Mesendoderm (in vitro differentiated cells): ENCODE measurements around the gene PFKL.

Experiments used
- DNase-seq: peaks from one replicate; pipeline ENCODE4 v3.0.0; 2013
- H2AK5ac ChIP-seq: 2 replicates; pipeline ENCODE4 v1.6.1; 2013; ENCODE audit warnings: low read length, inconsistent platforms
- H2BK120ac ChIP-seq: 2 replicates; pipeline ENCODE4 v1.6.1; 2013; ENCODE audit warnings: low read depth, mild to moderate bottlenecking, low read length, moderate library complexity, mixed read lengths
- H2BK15ac ChIP-seq: replicated peaks from 2 replicates; pipeline ENCODE4 v1.6.1; 2013; ENCODE audit warnings: low read depth, mild to moderate bottlenecking, moderate library complexity
- H2BK5ac ChIP-seq: 2 replicates; pipeline ENCODE4 v1.6.1; 2013; ENCODE audit warnings: low read length, inconsistent platforms
- H3K18ac ChIP-seq: 2 replicates; pipeline ENCODE4 v1.6.1; 2013; ENCODE audit warnings: mild to moderate bottlenecking, low read length, mixed read lengths
- H3K23ac ChIP-seq: one replicate; pipeline ENCODE4 v1.6.1; 2013; ENCODE audit warnings: low read length
- H3K27ac ChIP-seq: 2 replicates; pipeline ENCODE4 v1.5.1; 2013; ENCODE audit warnings: low read depth, mild to moderate bottlenecking, inconsistent platforms, low read length, moderate library complexity
- H3K27me3 ChIP-seq: 2 replicates; pipeline ENCODE4 v1.6.1; 2013; ENCODE audit warnings: low read length, control low read depth, mild to moderate bottlenecking, inconsistent platforms; ENCODE audit not compliant: insufficient read depth, poor library complexity
- H3K36me3 ChIP-seq: 2 replicates; pipeline ENCODE4 v1.6.1; 2013; ENCODE audit warnings: low read length, inconsistent platforms; ENCODE audit not compliant: control insufficient read depth, insufficient read depth
- H3K4ac ChIP-seq: one replicate; pipeline ENCODE4 v1.6.1; 2013; ENCODE audit warnings: low read depth, mild to moderate bottlenecking, low read length, moderate library complexity
- H3K4me1 ChIP-seq: 2 replicates; pipeline ENCODE4 v1.6.1; 2013; ENCODE audit warnings: low read depth, low read length, inconsistent platforms; ENCODE audit not compliant: control insufficient read depth
- H3K4me2 ChIP-seq: 2 replicates; pipeline ENCODE4 v1.6.1; 2013; ENCODE audit warnings: low read length
- H3K4me3 ChIP-seq: 2 replicates; pipeline ENCODE4 v1.5.1; 2013; ENCODE audit warnings: mild to moderate bottlenecking, low read length
- H3K56ac ChIP-seq: one replicate; pipeline ENCODE4 v1.6.1; 2013; ENCODE audit warnings: low read length
- H3K79me1 ChIP-seq: 2 replicates; pipeline ENCODE4 v1.6.1; 2013; ENCODE audit warnings: low read length, inconsistent platforms
- H3K79me2 ChIP-seq: 2 replicates; pipeline ENCODE4 v1.6.1; 2013; ENCODE audit warnings: mild to moderate bottlenecking, low read length; ENCODE audit not compliant: control insufficient read depth, insufficient read depth
- H3K9ac ChIP-seq: 2 replicates; pipeline ENCODE4 v1.6.1; 2013; ENCODE audit warnings: low read length, inconsistent platforms
- H4K5ac ChIP-seq: one replicate; pipeline ENCODE4 v1.6.1; 2013; ENCODE audit warnings: low read length
- H4K8ac ChIP-seq: one replicate; pipeline ENCODE4 v1.6.1; 2013; ENCODE audit warnings: low read depth, mild to moderate bottlenecking, control low read depth, low read length, moderate library complexity
- WGBS: extraction: QIAGEN DNeasy Blood & Tissue Kit; methylation state at CpG from one replicate; pipeline ENCODE4 v1.1.7; 2013; ENCODE audit warnings: low lambda C conversion rate, missing lambda C conversion rate; ENCODE audit not compliant: insufficient coverage; ENCODE audit errors: extremely low coverage; 5-methylcytosine and 5-hydroxymethylcytosine counted together

The PFKL gene

GRCh38 chr21:44304011-44304616, 4.3 kb downstream of the PFKL start:
- Histone ChIP-seq H3K27me3 (no peaks in the 10 kb centered on the region), H3K4me1 (peaks cover 3% of the 10 kb centered on the region)

GRCh38 chr21:44304877-44305293, 5.0 kb downstream of the PFKL start:
- Histone ChIP-seq H3K4ac (no peak overlapping the region), H3K4me1 (no peaks in the 10 kb centered on the region), H2BK120ac (no peak overlapping the region), H3K79me1 (peaks cover 14% of the 10 kb centered on the region), H2BK5ac (no peak overlapping the region), H3K4me2 (no peak overlapping the region), H4K8ac (no peak overlapping the region), H3K9ac (no peak overlapping the region), H2BK15ac (no peak overlapping the region), H3K27me3 (no peaks in the 10 kb centered on the region), H2AK5ac (no peak overlapping the region), H3K23ac (no peak overlapping the region), H3K79me2 (peaks cover 6% of the 10 kb centered on the region), H3K18ac (no peak overlapping the region), H3K4me3 (no peak overlapping the region), H4K5ac (no peak overlapping the region), H3K36me3 (peaks cover 2% of the 10 kb centered on the region), H3K56ac (peak overlapping the region; percentile 34), H3K27ac (no peak overlapping the region)
- no CpG with 5 or more reads among the region's 8 CpGs for WGBS
- peak; percentile 55 for DNase-seq

More at GRCh38 chr21:44304011-44304616, 4.3 kb downstream of the PFKL start:
- DNase-seq, result no peak
- Histone ChIP-seq H3K4ac (no peak overlapping the region), H3K23ac (peak overlapping the region; percentile 66), H2BK5ac (no peak overlapping the region), H3K18ac (no peak overlapping the region), H2BK15ac (no peak overlapping the region), H3K36me3 (peaks cover 2% of the 10 kb centered on the region), H3K9ac (no peak overlapping the region), H3K56ac (peak overlapping the region; percentile 60), H4K5ac (no peak overlapping the region), H2AK5ac (no peak overlapping the region), H4K8ac (no peak overlapping the region), H3K27ac (no peak overlapping the region), H2BK120ac (no peak overlapping the region), H3K4me3 (no peak overlapping the region), H3K79me2 (peaks cover 6% of the 10 kb centered on the region), H3K4me2 (no peak overlapping the region), H3K79me1 (peaks cover 14% of the 10 kb centered on the region)
- WGBS, result no CpG with 5 or more reads among the region's 16 CpGs

- H3K79me1 ChIP-seq, result peaks cover 12% of the 10 kb centered on the region
- no peaks in the 10 kb centered on the region for H3K27me3 ChIP-seq
- no peak overlapping the region for H2BK15ac ChIP-seq
- no peak overlapping the region for H3K4me3 ChIP-seq
- H3K79me2 ChIP-seq, result peaks cover 6% of the 10 kb centered on the region
- H3K4me1 ChIP-seq, result no peaks in the 10 kb centered on the region
- H3K27ac ChIP-seq, result no peak overlapping the region
- no peak overlapping the region for H4K8ac ChIP-seq
- no peak overlapping the region for H3K4ac ChIP-seq
- no peak overlapping the region for H2AK5ac ChIP-seq
- no peak overlapping the region for H3K56ac ChIP-seq
- no peak overlapping the region for H2BK5ac ChIP-seq
- no peak overlapping the region for H2BK120ac ChIP-seq
- WGBS, result no CpG with 5 or more reads among the region's 9 CpGs
- H3K18ac ChIP-seq, result no peak overlapping the region
- H4K5ac ChIP-seq, result no peak overlapping the region
- no peak overlapping the region for H3K23ac ChIP-seq
- H3K9ac ChIP-seq, result no peak overlapping the region
- H3K36me3 ChIP-seq, result peaks cover 2% of the 10 kb centered on the region
- no peak for DNase-seq
- H3K4me2 ChIP-seq, result no peak overlapping the region
Observed at GRCh38 chr21:44305691-44306090, 5.8 kb downstream of the PFKL start.

GRCh38 chr21:44306936-44307704, 7.3 kb downstream of the PFKL start:
- no peak overlapping the region for H2BK15ac ChIP-seq
- H3K79me1 ChIP-seq, result peaks cover 5% of the 10 kb centered on the region
- no peak overlapping the region for H2BK5ac ChIP-seq
- no peak overlapping the region for H3K4me3 ChIP-seq
- WGBS, result no CpG with 5 or more reads among the region's 21 CpGs
- H3K4ac ChIP-seq, result no peak overlapping the region
- H3K36me3 ChIP-seq, result peaks cover 5% of the 10 kb centered on the region
- no peak overlapping the region for H3K4me2 ChIP-seq
- DNase-seq, result no peak
- no peak overlapping the region for H2AK5ac ChIP-seq
- no peaks in the 10 kb centered on the region for H3K79me2 ChIP-seq
- no peak overlapping the region for H3K23ac ChIP-seq
- no peaks in the 10 kb centered on the region for H3K4me1 ChIP-seq
- H2BK120ac ChIP-seq, result no peak overlapping the region
- no peak overlapping the region for H3K9ac ChIP-seq
- no peak overlapping the region for H3K27ac ChIP-seq
- H3K27me3 ChIP-seq, result no peaks in the 10 kb centered on the region
- no peak overlapping the region for H3K18ac ChIP-seq
- H4K5ac ChIP-seq, result no peak overlapping the region
- H4K8ac ChIP-seq, result no peak overlapping the region
- no peak overlapping the region for H3K56ac ChIP-seq

GRCh38 chr21:44310628-44311507, 11.0 kb downstream of the PFKL start:
- Histone ChIP-seq H3K4me1 (no peaks in the 10 kb centered on the region), H3K4me2 (no peak overlapping the region), H3K36me3 (peaks cover 5% of the 10 kb centered on the region), H2BK120ac (no peak overlapping the region), H3K9ac (no peak overlapping the region), H2AK5ac (no peak overlapping the region), H3K79me2 (no peaks in the 10 kb centered on the region), H3K18ac (no peak overlapping the region), H3K23ac (no peak overlapping the region), H4K8ac (no peak overlapping the region), H4K5ac (no peak overlapping the region), H3K79me1 (peaks cover 1% of the 10 kb centered on the region), H2BK15ac (no peak overlapping the region), H3K27me3 (no peaks in the 10 kb centered on the region), H3K4ac (no peak overlapping the region), H3K4me3 (no peak overlapping the region), H3K27ac (no peak overlapping the region), H2BK5ac (no peak overlapping the region), H3K56ac (no peak overlapping the region)
- no peak for DNase-seq
- no CpG with 5 or more reads among the region's 28 CpGs for WGBS
